Caco-2 (cell line): ENCODE data around the gene FUOM. TPM values are rescaled to one million over a fixed set of nuclear protein-coding genes. Genes with fewer than 3 reads are reported as not detected.

Experiments
- Bru-seq: library from RNA; stranded (reverse); fragments of 400-500 nt; gene quantifications from one replicate; lab custom pipeline; 2021; lab: Mats Ljungman, UMichigan
- BruChase-seq, 2 experiments: library from RNA; stranded (reverse); fragments of 400-500 nt; gene quantifications; one replicate each; lab custom pipeline; 2021; lab: Mats Ljungman, UMichigan
- BruUV-seq: library from RNA; stranded (reverse); fragments of 400-500 nt; replicated peaks from 2 replicates; lab custom pipeline; 2021; lab: Mats Ljungman, UMichigan
- CTCF ChIA-PET: fragments of 300-600 bp; sonication (Branson Sonifier 250); formaldehyde crosslinking; loops from one replicate; lab custom pipeline; 2022; ENCODE audit warnings: antibody characterized with exemption; lab: Charles Lee
- POLR2A ChIA-PET: fragments of 300-600 bp; sonication (Branson Sonifier 250); formaldehyde crosslinking; loops from one replicate; lab custom pipeline; 2022; ENCODE audit warnings: antibody characterized with exemption; lab: Charles Lee
- DNase-seq, 2 experiments: peaks; one replicate each; pipeline versions ENCODE4 v3.0.0 to v3.0.0-alpha.2; 2020 to 2022
- H3K27me3 ChIP-seq: replicated peaks from 2 replicates; pipeline ENCODE4 v1.6.0; 2011; ENCODE audit warnings: low read length; ENCODE audit not compliant: control insufficient read depth, insufficient read depth
- H3K36me3 ChIP-seq: 2 replicates; pipeline ENCODE4 v1.5.1; 2011; ENCODE audit warnings: low read length; ENCODE audit not compliant: control insufficient read depth, insufficient read depth
- H3K4me1 ChIP-seq: fragments of 250-450 bp; sonication (Bioruptor Pico); 2 replicates; pipeline ENCODE4 v1.5.1; 2020; ENCODE audit warnings: mild to moderate bottlenecking
- H3K4me3 ChIP-seq: 2 replicates; pipeline ENCODE4 v1.5.1; 2011; ENCODE audit warnings: low read depth, mild to moderate bottlenecking, control low read depth, low read length
- H3K9me3 ChIP-seq: fragments of 250-450 bp; sonication (Bioruptor Pico); 2 replicates; pipeline ENCODE4 v1.5.1; 2020; ENCODE audit warnings: mild to moderate bottlenecking, moderate library complexity
- H3K27ac Mint-ChIP-seq: one replicate; pipeline ENCODE4 v1.8.0; 2022; ENCODE audit warnings: mixed read lengths; ENCODE audit not compliant: unreplicated experiment
- H3K27me3 Mint-ChIP-seq: one replicate; pipeline ENCODE4 v1.8.0; 2022; ENCODE audit warnings: mixed read lengths; ENCODE audit not compliant: insufficient read depth, unreplicated experiment
- H3K36me3 Mint-ChIP-seq: one replicate; pipeline ENCODE4 v1.8.0; 2022; ENCODE audit warnings: mild to moderate bottlenecking, mixed read lengths; ENCODE audit not compliant: insufficient read depth, unreplicated experiment
- H3K4me1 Mint-ChIP-seq: one replicate; pipeline ENCODE4 v1.8.0; 2022; ENCODE audit warnings: low read depth, mixed read lengths; ENCODE audit not compliant: unreplicated experiment
- H3K4me3 Mint-ChIP-seq: one replicate; pipeline ENCODE4 v1.8.0; 2022; ENCODE audit warnings: mild to moderate bottlenecking, moderate library complexity, mixed read lengths; ENCODE audit not compliant: unreplicated experiment
- H3K9me3 Mint-ChIP-seq: one replicate; pipeline ENCODE4 v1.8.0; 2022; ENCODE audit warnings: mixed read lengths; ENCODE audit not compliant: unreplicated experiment
- CTCF ChIP-seq, 2 experiments: fragments of 200-600 bp in 1 of 2; IDR thresholded peaks; 1 replicate in 1 of 2; 2 replicates in 1 of 2; pipeline versions ENCODE4 v1.5.1 to v1.8.0; 2011 to 2022; ENCODE audit warnings: antibody characterized with exemption in 1 of 2, control low read depth in 1 of 2, inconsistent platforms in 1 of 2, low read depth in 1 of 2, low read length in 1 of 2, mild to moderate bottlenecking in 1 of 2, moderate library complexity in 1 of 2; ENCODE audit not compliant: insufficient read depth in 1 of 2, severe bottlenecking in 1 of 2, unreplicated experiment in 1 of 2
- intact Hi-C: fragments of 100-400 bp; cut with micrococcal nuclease; formaldehyde crosslinking; loops from one replicate; pipeline ENCODE4 v1.10.0; 2022; ENCODE audit not compliant: unreplicated experiment
- long read RNA-seq: library from polyadenylated mRNA; stranded (forward); transcript quantifications from one replicate; pipeline ENCODE4 v2.0.0, GENCODE V29; 2022
- total RNA-seq: library from RNA; stranded (reverse); gene quantifications from 2 replicates; pipeline ENCODE4 v1.2.3, GENCODE V29; 2022

FUOM gene
- 108 and 119 TPM in 2 replicates for total RNA-seq
- percentile 84 among the genes with signal in this experiment for Bru-seq, nascent RNA
- percentile 75 among the genes with signal in this experiment for BruChase-seq, experiment 1, labeled RNA remaining after a 2-hour chase
- BruChase-seq, experiment 2, labeled RNA remaining after a 6-hour chase, result percentile 80 among the genes with signal in this experiment
- long read RNA-seq, transcript FUOM-201 (6 exons, 709 nt), result major isoform, 25 of 84 reads
- long read RNA-seq, transcript FUOM-202 (6 exons, 628 nt), result minor isoform, 5 of 84 reads
- long read RNA-seq, transcript FUOM-203 (6 exons, 762 nt), result minor isoform, 14 of 84 reads
- long read RNA-seq, partial matches to known transcripts, result 26 of 84 reads
- long read RNA-seq, other reads (novel, unspliced or antisense), result 13 of 84 reads

GRCh38 chr10:133357285-133358161 lies at the start of gene FUOM:
Gene FUOM (minus strand): TSS chr10:133358019. CDS start chr10:133358007, 12 bp downstream.
- peaks cover 32% of the 10 kb centered on the region for H3K36me3 Mint-ChIP-seq
- BruUV-seq, result no TSS peak

GRCh38 chr10:133405844-133406527 lies 48.2 kb upstream of the FUOM start:
- Mint-ChIP-seq H3K4me1 (peaks cover 13% of the 10 kb centered on the region), H3K36me3 (peaks cover 85% of the 10 kb centered on the region), H3K27ac (no peak overlapping the region), H3K27me3 (no peaks in the 10 kb centered on the region), H3K9me3 (peaks cover 25% of the 10 kb centered on the region), H3K4me3 (no peak overlapping the region)
- H3K36me3 ChIP-seq, result peaks cover 5% of the 10 kb centered on the region; the same call in 1 of the 2 replicates
- DNase-seq, result no peak
- H3K27me3 ChIP-seq, result no peaks in the 10 kb centered on the region
- no TSS peak for BruUV-seq
- no peak overlapping the region for H3K4me3 ChIP-seq
- CTCF ChIA-PET, result no interaction called here
- no peaks in the 10 kb centered on the region for H3K4me1 ChIP-seq
- H3K9me3 ChIP-seq, result peaks cover 5% of the 10 kb centered on the region; the same call in 1 of the 2 replicates
- POLR2A ChIA-PET, result no interaction called here
- no peak for TF ChIP-seq CTCF (IDR thresholded peaks at IDR 0.05; ENCODE audit: insufficient read depth in 1 of 2, low read depth in 1 of 2, low read length in 1 of 2, severe bottlenecking in 1 of 2, unreplicated experiment in 1 of 2)
- intact Hi-C loops, result no loop called here

More at GRCh38 chr10:133357285-133358161, at the start of gene FUOM:
- no peaks in the 10 kb centered on the region for H3K27me3 Mint-ChIP-seq
- intact Hi-C loops, result loop anchor here (1.0 to 2.0 kb wide), 2 partner anchors 15 to 37 kb away; partner anchors contain the start of genes ECHS1 and MTG1
- peak within 1 kb of the TSS; percentile 62 for H3K4me3 ChIP-seq
- peaks cover 9% of the 10 kb centered on the region for H3K36me3 ChIP-seq
- H3K4me1 Mint-ChIP-seq, result peaks cover 26% of the 10 kb centered on the region
- CTCF ChIA-PET, result interaction anchor here (0.7 to 1.2 kb wide), 5 partner anchors 9 to 28 kb away, joined by 3 to 7 read pairs (median 4); no protein-coding TSS in a partner anchor
- peak within 1 kb of the TSS; percentile 81 for H3K4me3 Mint-ChIP-seq
- DNase-seq, result peak; percentile 91 to 94
- H3K4me1 ChIP-seq, result peaks cover 39% of the 10 kb centered on the region
- TF ChIP-seq CTCF (IDR thresholded peaks at IDR 0.05; ENCODE audit: insufficient read depth in 1 of 2, low read depth in 1 of 2, low read length in 1 of 2, severe bottlenecking in 1 of 2, unreplicated experiment in 1 of 2), result no peak
- H3K27me3 ChIP-seq, result no peaks in the 10 kb centered on the region
- H3K27ac Mint-ChIP-seq, result peak within 1 kb of the TSS; percentile 85
- H3K9me3 ChIP-seq, result no peaks in the 10 kb centered on the region
- no peaks in the 10 kb centered on the region for H3K9me3 Mint-ChIP-seq
- POLR2A ChIA-PET, result interaction anchor here (0.8 to 1.9 kb wide), 9 partner anchors 9 to 100 kb away, joined by 3 to 14 read pairs (median 3); partner anchors contain the start of genes ECHS1 and PAOX
